Measurements from ENCODE around the gene MSH5. TPM values are rescaled to one million over a fixed set of nuclear protein-coding genes. Genes with fewer than 3 reads are reported as not detected.

Gene MSH5
- total and polyA plus RNA-seq, 9 of the 15 experiments (the other 6 are each of a cell fraction or from before 2014, with no cell fraction given), result 12.5 to 104 (median 46.6) TPM

- TF ChIP-seq HBP1 (CRISPR knock-in tag; IDR thresholded peaks at IDR 0.05), result peak; percentile 77; the same call in 1 of the 2 replicates
- TF ChIP-seq CHD1 (IDR thresholded peaks at IDR 0.05; ENCODE audit: low read length), result peak; percentile 97
- TF ChIP-seq ZBTB9 (CRISPR knock-in tag; IDR thresholded peaks at IDR 0.05), result peak; percentile 80
- 0 out of 2 replicates have a peak, but pooled peaks have one; percentile 19 for TF ChIP-seq MEF2D (tag; conservative IDR thresholded peaks at IDR 0.05; ENCODE audit: low read depth)
- TF ChIP-seq ETV1 (tag; conservative IDR thresholded peaks at IDR 0.05; ENCODE audit: low read depth), result peak; percentile 94
- TF ChIP-seq SREBF2 (CRISPR knock-in tag; IDR thresholded peaks at IDR 0.05), result no peak
- peak; percentile 92 for TF ChIP-seq HIVEP1 (CRISPR knock-in tag; IDR thresholded peaks at IDR 0.05)
- peak; percentile 60 to 71 for TF ChIP-seq AFF1 (IDR thresholded peaks at IDR 0.05; ENCODE audit: low read depth in 1 of 2, partially characterized antibody in 2 of 2)
- TF ChIP-seq OTX1 (CRISPR knock-in tag; IDR thresholded peaks at IDR 0.05), result peak; percentile 97
- peak; percentile 89 for TF ChIP-seq ZNF224 (CRISPR knock-in tag; IDR thresholded peaks at IDR 0.05)
- TF ChIP-seq SMARCB1 (IDR thresholded peaks at IDR 0.05; ENCODE audit: insufficient read length, low read depth), result no peak
- TF ChIP-seq ZNF23 (CRISPR knock-in tag; IDR thresholded peaks at IDR 0.05), result peak; percentile 37; the same call in 1 of the 2 replicates
- TF ChIP-seq SPI1 (IDR thresholded peaks at IDR 0.05; ENCODE audit: borderline replicate concordance, low read depth, low read length), result peak; percentile 66; the same call in 1 of the 2 replicates
- TF ChIP-seq SMAD1 (IDR thresholded peaks at IDR 0.05; ENCODE audit: low read depth, low read length, partially characterized antibody), result peak; percentile 95
- peak; percentile 49 for TF ChIP-seq RBM22 (IDR thresholded peaks at IDR 0.05; ENCODE audit: low read depth, low read length, poor library complexity, severe bottlenecking)
- TF ChIP-seq ZNF121 (CRISPR knock-in tag; conservative IDR thresholded peaks at IDR 0.05), result peak; percentile 32; the same call in 1 of the 2 replicates
- TF ChIP-seq DEAF1 (CRISPR knock-in tag; IDR thresholded peaks at IDR 0.05), result no peak
- TF ChIP-seq CBFA2T3 (IDR thresholded peaks at IDR 0.05), result no peak
- peak; percentile 67 for TF ChIP-seq EP300 (IDR thresholded peaks at IDR 0.05; ENCODE audit: low read length)
- TF ChIP-seq BDP1 (IDR thresholded peaks at IDR 0.05; ENCODE audit: insufficient read depth, insufficient read length), result no peak
Observed at GRCh38 chr6:31736021-31736767, 3.6 kb upstream of the MSH5 start, which contains the start of gene CLIC1 (continued).
